Colonic mucosa (tissue), 4 donors: ENCODE results near the gene KCNH3. TPM values are rescaled to one million over a fixed set of nuclear protein-coding genes. Genes with fewer than 3 reads are reported as not detected.
"Not testable (repeated sequence)": the region's sequence is repeated elsewhere in the genome, so short reads cannot be mapped to it uniquely, and the experiment has no call there.

ENCODE experiments used
- DNase-seq: peaks from one replicate; pipeline ENCODE4 v3.0.0-alpha.2; 2020
- H3K27ac ChIP-seq: fragments of 200-600 bp; one replicate; pipeline ENCODE4 v1.8.0; 2021
- H3K27me3 ChIP-seq: fragments of 200-600 bp; one replicate; pipeline ENCODE4 v1.8.0; 2021
- H3K36me3 ChIP-seq: fragments of 200-600 bp; one replicate; pipeline ENCODE4 v1.8.0; 2021
- H3K4me1 ChIP-seq: fragments of 200-600 bp; one replicate; pipeline ENCODE4 v1.8.0; 2021; ENCODE audit warnings: mild to moderate bottlenecking
- H3K4me3 ChIP-seq: fragments of 200-600 bp; one replicate; pipeline ENCODE4 v1.8.0; 2021
- H3K9ac ChIP-seq, 2 donors: one replicate each; pipeline ENCODE4 v1.7.0; 2013; ENCODE audit warnings: control low read depth in 2 of 2, low read depth in 2 of 2, low read length in 2 of 2
- H3K9me3 ChIP-seq: fragments of 200-600 bp; one replicate; pipeline ENCODE4 v1.8.0; 2021
- CTCF ChIP-seq: fragments of 200-600 bp; IDR thresholded peaks from one replicate; pipeline ENCODE4 v1.8.0; 2022; ENCODE audit warnings: antibody characterized with exemption, mild to moderate bottlenecking
- intact Hi-C: fragments of 100-400 bp; cut with DNase I; formaldehyde crosslinking; loops from one replicate; pipeline ENCODE4 v1.14.1; 2022
- total RNA-seq, 2 donors: library from RNA; stranded (reverse); fragmentation: NEBNext Ultra II Directional in 1 of 2; extraction: Animal tissue kit (Norgen Biotek cat#: 25700) in 1 of 2; gene quantifications; one replicate each; pipeline ENCODE4 v1.2.1, GENCODE V29; 2021
- donor health status: healthy.
- donor health status: DM: no; HTN: no; CAD: no.
- donor health status: DM: no; HTN: no; CAD: no.

Gene KCNH3
- total RNA-seq, 2 donors from 2014 or later: 0.05 to 0.13 TPM

GRCh38 chr12:49505672-49506071, 33.2 kb upstream of the KCNH3 start:
- intact Hi-C loops: no loop called here
- H3K27ac ChIP-seq: no peak overlapping the region
- H3K4me1 ChIP-seq: no peaks in the 10 kb centered on the region
- no peak for DNase-seq
- H3K27me3 ChIP-seq: no peaks in the 10 kb centered on the region
- H3K9me3 ChIP-seq: no peaks in the 10 kb centered on the region
- H3K4me3 ChIP-seq: no peak overlapping the region
- no peak overlapping the region for H3K9ac ChIP-seq
- H3K36me3 ChIP-seq: no peaks in the 10 kb centered on the region
- no peak for TF ChIP-seq CTCF

GRCh38 chr12:49507139-49507538, 31.7 kb upstream of the KCNH3 start:
- Histone ChIP-seq H3K27me3 (no peaks in the 10 kb centered on the region), H3K36me3 (no peaks in the 10 kb centered on the region), H3K27ac (no peak overlapping the region), H3K4me1 (no peaks in the 10 kb centered on the region), H3K4me3 (no peak overlapping the region), H3K9me3 (no peaks in the 10 kb centered on the region), H3K9ac (no peak overlapping the region)
- intact Hi-C loops: no loop called here
- TF ChIP-seq CTCF: no peak
- no peak for DNase-seq

- intact Hi-C loops, DNase-seq, H3K9ac ChIP-seq, H3K27ac ChIP-seq, H3K36me3 ChIP-seq, H3K4me1 ChIP-seq, H3K4me3 ChIP-seq, H3K27me3 ChIP-seq, H3K9me3 ChIP-seq: not testable (repeated sequence)
Measured at GRCh38 chr12:49509681-49510080, 29.1 kb upstream of the KCNH3 start.

- DNase-seq: no peak
- H3K27ac ChIP-seq: no peak overlapping the region
- intact Hi-C loops: no loop called here
- no peak overlapping the region for H3K4me3 ChIP-seq
- no peak overlapping the region for H3K9ac ChIP-seq
- no peaks in the 10 kb centered on the region for H3K4me1 ChIP-seq
- no peaks in the 10 kb centered on the region for H3K36me3 ChIP-seq
- no peak for TF ChIP-seq CTCF
- no peaks in the 10 kb centered on the region for H3K9me3 ChIP-seq
- H3K27me3 ChIP-seq: no peaks in the 10 kb centered on the region
Measured at GRCh38 chr12:49511410-49511809, 27.4 kb upstream of the KCNH3 start.

GRCh38 chr12:49512546-49512945, 26.3 kb upstream of the KCNH3 start:
- TF ChIP-seq CTCF: no peak
- Histone ChIP-seq H3K9ac (no peak overlapping the region), H3K4me1 (no peaks in the 10 kb centered on the region), H3K9me3 (no peaks in the 10 kb centered on the region), H3K4me3 (no peak overlapping the region), H3K27me3 (no peaks in the 10 kb centered on the region), H3K36me3 (no peaks in the 10 kb centered on the region), H3K27ac (no peak overlapping the region)
- no peak for DNase-seq
- intact Hi-C loops: no loop called here

GRCh38 chr12:49515266-49515665, 23.6 kb upstream of the KCNH3 start:
- Histone ChIP-seq H3K27ac (no peak overlapping the region), H3K9me3 (no peaks in the 10 kb centered on the region), H3K4me1 (no peaks in the 10 kb centered on the region), H3K4me3 (no peak overlapping the region), H3K36me3 (no peaks in the 10 kb centered on the region), H3K27me3 (no peaks in the 10 kb centered on the region), H3K9ac (no peak overlapping the region)
- intact Hi-C loops: loop anchor here (2.0 kb wide), 1 partner anchor 156 kb away; no protein-coding TSS in a partner anchor
- TF ChIP-seq CTCF: no peak
- DNase-seq: no peak
